ENCODE data around the gene ZNF425.
"Not testable (repeated sequence)": the region's sequence is repeated elsewhere in the genome, so short reads cannot be mapped to it uniquely, and the experiment has no call there.

Gene ZNF425

GRCh38 chr7:149125863-149126661 is at the start of gene ZNF425:
Gene ZNF425 (minus strand): TSS chr7:149126324. CDS start chr7:149126213, 111 bp downstream.
- DNase-seq (ENCODE audit: low read depth), result peak; percentile 92

GRCh38 chr7:149175150-149175549 is 49.0 kb upstream of the ZNF425 start:
- DNase-seq (ENCODE audit: low read depth), result no peak

GRCh38 chr7:149172534-149172920 is 46.4 kb upstream of the ZNF425 start:
- no peak for DNase-seq (ENCODE audit: low read depth)

- DNase-seq (ENCODE audit: low read depth), result no peak
Measured at GRCh38 chr7:149171892-149172533, 45.9 kb upstream of the ZNF425 start.

GRCh38 chr7:149166630-149167352 is 40.7 kb upstream of the ZNF425 start:
- no peak for DNase-seq (ENCODE audit: low read depth)

- DNase-seq (ENCODE audit: low read depth), result no peak
Measured at GRCh38 chr7:149166142-149166541, 40.0 kb upstream of the ZNF425 start.

- DNase-seq (ENCODE audit: low read depth), result no peak
Measured at GRCh38 chr7:149161241-149161848, 35.2 kb upstream of the ZNF425 start.

- DNase-seq (ENCODE audit: low read depth), result no peak
Measured at GRCh38 chr7:149156898-149157297, 30.8 kb upstream of the ZNF425 start.

- no peak for DNase-seq (ENCODE audit: low read depth)
Measured at GRCh38 chr7:149154056-149154455, 27.9 kb upstream of the ZNF425 start.

- no peak for DNase-seq (ENCODE audit: low read depth)
Measured at GRCh38 chr7:149153346-149153745, 27.2 kb upstream of the ZNF425 start.

GRCh38 chr7:149150981-149151380 is 24.9 kb upstream of the ZNF425 start:
- DNase-seq (ENCODE audit: low read depth), result no peak

- DNase-seq (ENCODE audit: low read depth), result peak; percentile 47
Measured at GRCh38 chr7:149147752-149148653, 21.9 kb upstream of the ZNF425 start.

- peak; percentile 64 for DNase-seq (ENCODE audit: low read depth)
Measured at GRCh38 chr7:149147072-149147751, 21.1 kb upstream of the ZNF425 start, which contains the start of gene ZNF398. Gene ZNF398 (plus strand): TSS chr7:149147453. CDS start chr7:149147743, 290 bp downstream.

- no peak for DNase-seq (ENCODE audit: low read depth)
Measured at GRCh38 chr7:149145031-149145845, 19.1 kb upstream of the ZNF425 start.

GRCh38 chr7:149144436-149144922 is 18.4 kb upstream of the ZNF425 start:
- DNase-seq (ENCODE audit: low read depth), result not testable (repeated sequence)

- no peak for DNase-seq (ENCODE audit: low read depth)
Measured at GRCh38 chr7:149141893-149142292, 15.8 kb upstream of the ZNF425 start.

GRCh38 chr7:149140831-149141230 is 14.7 kb upstream of the ZNF425 start:
- DNase-seq (ENCODE audit: low read depth), result no peak

GRCh38 chr7:149136118-149136517 is 10.0 kb upstream of the ZNF425 start:
- no peak for DNase-seq (ENCODE audit: low read depth)

GRCh38 chr7:149133028-149133710 is 7.0 kb upstream of the ZNF425 start:
- no peak for DNase-seq (ENCODE audit: low read depth)

Measured in stimulated activated CD8-positive, alpha-beta memory T cell treated with anti-CD3 and anti-CD28 coated beads, Interleukin-4, amount 100 ng/mL, for 24 hours (primary cell).